Measurements from ENCODE around the gene ACOT8. TPM values are rescaled to one million over a fixed set of nuclear protein-coding genes. Genes with fewer than 3 reads are reported as not detected.
A peak's percentile ranks its signal among the peaks of the same experiment; 100 is the strongest.

Gene ACOT8
- total and polyA plus RNA-seq, 9 of the 15 experiments (the other 6 are each of a cell fraction or from before 2014, with no cell fraction given) = 8.2 to 46.7 (median 20.7) TPM

DNA sequence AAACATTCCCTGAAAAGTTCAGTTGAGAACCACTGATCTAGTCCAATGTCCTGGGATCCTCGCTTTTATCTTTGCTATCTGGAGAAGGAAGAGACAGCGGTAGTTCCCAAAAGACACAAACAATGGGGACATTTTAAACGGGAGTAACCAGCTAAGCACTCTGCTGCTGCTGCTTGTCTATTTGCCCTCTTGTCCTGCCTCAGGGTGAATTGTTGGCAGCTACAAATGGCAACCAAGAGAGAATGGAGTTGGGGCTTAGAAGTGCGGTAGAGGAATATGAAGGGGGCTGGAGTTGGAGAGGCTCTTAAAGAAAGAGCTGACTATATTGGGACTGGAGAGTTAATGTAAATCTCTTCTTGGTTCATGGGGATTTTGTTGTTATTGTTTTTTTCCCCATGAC is 17.4 kb upstream of the ACOT8 start:
- Histone ChIP-seq H3K9ac (ENCODE audit: insufficient read depth in 1 of 2, low read depth in 2 of 2, low read length in 2 of 2) (no peak overlapping the region), H2AFZ (ENCODE audit: low read depth, low read length) (peak overlapping the region; percentile 3; the same call in 1 of the 2 replicates), H3K79me2 (ENCODE audit: control insufficient read depth, insufficient read depth, low read length) (no peaks in the 10 kb centered on the region), H3K4me3 (no peak overlapping the region), H3K27ac (ENCODE audit: extremely low read depth, low read depth, low read length) (no peak overlapping the region), H3K27me3 (ENCODE audit: control insufficient read depth in 2 of 2, insufficient read depth in 2 of 2, low read length in 2 of 2) (no peaks in the 10 kb centered on the region), H3K4me1 (replicated peaks in 1 of 2; ENCODE audit: control insufficient read depth in 2 of 2, insufficient read depth in 2 of 2, low read length in 2 of 2) (peaks cover 22 to 24% of the 10 kb centered on the region in 2 experiments), H4K20me1 (replicated peaks; ENCODE audit: control insufficient read depth, insufficient read depth, low read length) (no peaks in the 10 kb centered on the region), H3K9me1 (ENCODE audit: control insufficient read depth, insufficient read depth, low read length) (no peaks in the 10 kb centered on the region), H3K4me2 (ENCODE audit: insufficient read depth, low read length) (no peak overlapping the region), H3K36me3 (ENCODE audit: control insufficient read depth, insufficient read depth, low read length) (no peaks in the 10 kb centered on the region; the same call in 1 of the 3 replicates), H3K9me3 (replicated peaks; ENCODE audit: control insufficient read depth, insufficient read depth, low read depth, low read length) (no peaks in the 10 kb centered on the region)
- FAIRE-seq (peak; percentile 54), ATAC-seq (no peak), DNase-seq (ENCODE audit: extremely low read depth in 1 of 4, low spot score in 3 of 4) (no peak)
- BruUV-seq (replicated peaks) = no TSS peak
- ChIA-PET POLR2A (interaction anchor here (0.6 to 1.8 kb wide), 5 partner anchors 10 to 60 kb away, joined by 3 to 7 read pairs (median 4); partner anchors contain the start of gene PCIF1), CTCF (ENCODE audit: low intra/inter-chr PET ratio) (no interaction called here)
- 30% methylated on average over 4 of the region's 4 CpGs for WGBS (ENCODE audit: insufficient coverage, low coverage, missing lambda C conversion rate)
- TF ChIP-seq NFIC (IDR thresholded peaks at IDR 0.05) = no peak
- no peak for TF ChIP-seq FOXK1 (CRISPR knock-in tag; IDR thresholded peaks at IDR 0.05; ENCODE audit: borderline replicate concordance)
- TF ChIP-seq, protein P1, sequence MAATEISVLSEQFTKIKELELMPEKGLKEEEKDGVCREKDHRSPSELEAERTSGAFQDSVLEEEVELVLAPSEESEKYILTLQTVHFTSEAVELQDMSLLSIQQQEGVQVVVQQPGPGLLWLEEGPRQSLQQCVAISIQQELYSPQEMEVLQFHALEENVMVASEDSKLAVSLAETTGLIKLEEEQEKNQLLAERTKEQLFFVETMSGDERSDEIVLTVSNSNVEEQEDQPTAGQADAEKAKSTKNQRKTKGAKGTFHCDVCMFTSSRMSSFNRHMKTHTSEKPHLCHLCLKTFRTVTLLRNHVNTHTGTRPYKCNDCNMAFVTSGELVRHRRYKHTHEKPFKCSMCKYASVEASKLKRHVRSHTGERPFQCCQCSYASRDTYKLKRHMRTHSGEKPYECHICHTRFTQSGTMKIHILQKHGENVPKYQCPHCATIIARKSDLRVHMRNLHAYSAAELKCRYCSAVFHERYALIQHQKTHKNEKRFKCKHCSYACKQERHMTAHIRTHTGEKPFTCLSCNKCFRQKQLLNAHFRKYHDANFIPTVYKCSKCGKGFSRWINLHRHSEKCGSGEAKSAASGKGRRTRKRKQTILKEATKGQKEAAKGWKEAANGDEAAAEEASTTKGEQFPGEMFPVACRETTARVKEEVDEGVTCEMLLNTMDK (IDR thresholded peaks at IDR 0.05; ENCODE audit: borderline replicate concordance, insufficient read depth, low read depth, low read length, poor library complexity, severe bottlenecking) = no peak
- no peak for TF ChIP-seq MEF2D (tag; conservative IDR thresholded peaks at IDR 0.05; ENCODE audit: low read depth)
- no peak for TF ChIP-seq ZFP30 (CRISPR knock-in tag; IDR thresholded peaks at IDR 0.05; ENCODE audit: borderline replicate concordance)
- TF ChIP-seq, protein P2, sequence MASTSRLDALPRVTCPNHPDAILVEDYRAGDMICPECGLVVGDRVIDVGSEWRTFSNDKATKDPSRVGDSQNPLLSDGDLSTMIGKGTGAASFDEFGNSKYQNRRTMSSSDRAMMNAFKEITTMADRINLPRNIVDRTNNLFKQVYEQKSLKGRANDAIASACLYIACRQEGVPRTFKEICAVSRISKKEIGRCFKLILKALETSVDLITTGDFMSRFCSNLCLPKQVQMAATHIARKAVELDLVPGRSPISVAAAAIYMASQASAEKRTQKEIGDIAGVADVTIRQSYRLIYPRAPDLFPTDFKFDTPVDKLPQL (IDR thresholded peaks at IDR 0.05; ENCODE audit: extremely low read depth, insufficient read length) = no peak
- intact Hi-C loops (cut with micrococcal nuclease) (no loop called here), in situ Hi-C loops (cut with MboI) (no loop called here)

All from K562 (cell line).